Kidney (tissue), 14 donors: ENCODE data around the gene SELL. TPM values are rescaled to one million over a fixed set of nuclear protein-coding genes. Genes with fewer than 3 reads are reported as not detected.
"Not testable (repeated sequence)": the region's sequence is repeated elsewhere in the genome, so short reads cannot be mapped to it uniquely, and the experiment has no call there.

Source experiments
- DNase-seq, 5 donors: peaks; one replicate each; pipeline ENCODE4 v3.0.0-alpha.2; 2013 to 2020
- FAIRE-seq: peaks from 2 replicates; lab custom pipeline; 2012; peaks lifted over from hg19 to GRCh38; lab: Jason Lieb, UNC
- H3K27ac ChIP-seq, 2 donors: one replicate each; pipeline ENCODE4 v1.7.0; 2013; ENCODE audit warnings: low read depth in 2 of 2, low read length in 2 of 2, inconsistent platforms in 1 of 2
- H3K27me3 ChIP-seq: one replicate; pipeline ENCODE4 v1.7.1; 2013; ENCODE audit warnings: low read length, inconsistent platforms; ENCODE audit not compliant: control insufficient read depth, insufficient read depth
- H3K36me3 ChIP-seq, 3 donors: one replicate each; pipeline versions ENCODE4 v1.7.0 to v1.7.1; 2013; ENCODE audit warnings: low read length in 3 of 3, control low read depth in 1 of 3, inconsistent platforms in 1 of 3; ENCODE audit not compliant: insufficient read depth in 3 of 3, control insufficient read depth in 2 of 3
- H3K4me1 ChIP-seq, 3 donors: one replicate each; pipeline versions ENCODE4 v1.7.0 to v1.7.1; 2013; ENCODE audit warnings: low read length in 3 of 3, inconsistent platforms in 1 of 3, low read depth in 1 of 3; ENCODE audit not compliant: control insufficient read depth in 2 of 3, insufficient read depth in 2 of 3
- H3K4me3 ChIP-seq, 3 donors: one replicate each; pipeline versions ENCODE4 v1.7.0 to v1.8.1; 2013; ENCODE audit warnings: low read length in 3 of 3, control low read depth in 1 of 3, inconsistent platforms in 1 of 3
- H3K9ac ChIP-seq, 3 donors: one replicate each; pipeline versions ENCODE4 v1.7.0 to v1.7.1; 2013; ENCODE audit warnings: low read length in 3 of 3, control low read depth in 1 of 3, inconsistent platforms in 1 of 3
- H3K9me3 ChIP-seq, 3 donors: one replicate each; pipeline versions ENCODE4 v1.7.0 to v1.7.1; 2013; ENCODE audit warnings: low read length in 3 of 3, control low read depth in 1 of 3, inconsistent platforms in 1 of 3; ENCODE audit not compliant: control insufficient read depth in 2 of 3, insufficient read depth in 1 of 3
- CTCF ChIP-seq: IDR thresholded peaks from 3 replicates; pipeline ENCODE4 v1.5.1; 2012; ENCODE audit warnings: mild to moderate bottlenecking, moderate library complexity, borderline replicate concordance; ENCODE audit not compliant: insufficient read depth; ENCODE audit errors: extremely low read depth
- intact Hi-C: fragments of 100-400 bp; cut with DNase I; formaldehyde crosslinking; loops from one replicate; pipeline ENCODE4 v1.11.1; 2022
- polyA plus RNA-seq: library from polyadenylated mRNA; stranded (reverse); fragments of 350-450 nt; fragmentation: Illumina TruSeq; extraction: RNeasy Lipid Tissue Mini Kit (QIAGEN cat#74804); gene quantifications from one replicate; pipeline ENCODE4 v1.2.3, GENCODE V29; 2014; ENCODE audit warnings: low read depth, low replicate concordance; ENCODE audit not compliant: insufficient read depth
- total RNA-seq: library from RNA; stranded (reverse); fragmentation: NEBNext Ultra II Directional; extraction: Animal tissue kit (Norgen Biotek cat#: 25700); gene quantifications from one replicate; pipeline ENCODE4 v1.2.1, GENCODE V29; 2021
- donor health status: control.
- donor health status: control.
- donor health status: control.
- donor health status: control.
- donor health status: control.
- donor health status: DM: yes; HTN: yes; CAD: no.
- donor health status: Normal renal cell carcinoma (clear cell type).

Gene SELL
- total and polyA plus RNA-seq, 2 donors from 2014 or later: 1.3 to 9.8 TPM

GRCh38 chr1:169724168-169724567 lies 12.7 kb upstream of the SELL start:
- DNase-seq (no peak), FAIRE-seq (no peak)
- intact Hi-C loops: no loop called here

GRCh38 chr1:169723763-169724162 lies 12.3 kb upstream of the SELL start:
- no peaks in the 10 kb centered on the region for H3K4me1 ChIP-seq
- no peak overlapping the region for H3K4me3 ChIP-seq
- no peak for DNase-seq
- FAIRE-seq: no peak
- no peak for TF ChIP-seq CTCF
- H3K9me3 ChIP-seq: no peaks in the 10 kb centered on the region
- no peaks in the 10 kb centered on the region for H3K27me3 ChIP-seq
- intact Hi-C loops: no loop called here
- no peak overlapping the region for H3K27ac ChIP-seq
- H3K36me3 ChIP-seq: no peaks in the 10 kb centered on the region
- no peak overlapping the region for H3K9ac ChIP-seq

More at GRCh38 chr1:169724168-169724567, 12.7 kb upstream of the SELL start:
- no peak overlapping the region for H3K4me3 ChIP-seq
- H3K9ac ChIP-seq: no peak overlapping the region
- no peaks in the 10 kb centered on the region for H3K36me3 ChIP-seq
- H3K9me3 ChIP-seq: no peaks in the 10 kb centered on the region
- no peaks in the 10 kb centered on the region for H3K27me3 ChIP-seq
- no peak overlapping the region for H3K27ac ChIP-seq
- TF ChIP-seq CTCF: no peak
- H3K4me1 ChIP-seq: no peaks in the 10 kb centered on the region

GRCh38 chr1:169722779-169723178 lies 11.4 kb upstream of the SELL start:
- Histone ChIP-seq H3K27ac (no peak overlapping the region), H3K36me3 (no peaks in the 10 kb centered on the region), H3K4me1 (no peaks in the 10 kb centered on the region), H3K9me3 (no peaks in the 10 kb centered on the region), H3K27me3 (no peaks in the 10 kb centered on the region), H3K9ac (no peak overlapping the region), H3K4me3 (no peak overlapping the region)
- FAIRE-seq (no peak), DNase-seq (no peak)
- intact Hi-C loops: no loop called here
- TF ChIP-seq CTCF: no peak

- FAIRE-seq, DNase-seq, intact Hi-C loops, H3K9ac ChIP-seq, H3K4me3 ChIP-seq, H3K4me1 ChIP-seq, H3K9me3 ChIP-seq, H3K27me3 ChIP-seq, H3K27ac ChIP-seq, H3K36me3 ChIP-seq: not testable (repeated sequence)
Observed at GRCh38 chr1:169715100-169715499, 3.7 kb upstream of the SELL start.

- H3K9me3 ChIP-seq, FAIRE-seq, DNase-seq, H3K27ac ChIP-seq, intact Hi-C loops, H3K4me1 ChIP-seq, H3K27me3 ChIP-seq, H3K4me3 ChIP-seq, H3K36me3 ChIP-seq, H3K9ac ChIP-seq: not testable (repeated sequence)
Observed at GRCh38 chr1:169713090-169713489, 1.7 kb upstream of the SELL start.
